T-helper 2 cell treated with Interferon-gamma antibody and Interleukin-4, amounts not matched to agents 5 μg/mL and 100 μg/mL, for 36 hours (primary cell): ENCODE measurements around the gene TPP2.

Experiments
- DNase-seq: peaks from one replicate; pipeline ENCODE4 v3.0.0; 2021; ENCODE audit warnings: low spot score
- H3K27ac Mint-ChIP-seq: one replicate; pipeline ENCODE4 v1.8.0; 2021; ENCODE audit warnings: mild to moderate bottlenecking, mixed read lengths
- H3K27me3 Mint-ChIP-seq: one replicate; pipeline ENCODE4 v1.8.0; 2021; ENCODE audit warnings: low read depth, mixed read lengths
- H3K36me3 Mint-ChIP-seq: one replicate; pipeline ENCODE4 v1.8.0; 2021; ENCODE audit warnings: low read depth, mixed read lengths
- H3K4me1 Mint-ChIP-seq: one replicate; pipeline ENCODE4 v1.8.0; 2021; ENCODE audit warnings: low read depth, mixed read lengths
- H3K4me3 Mint-ChIP-seq: one replicate; pipeline ENCODE4 v1.8.0; 2022; ENCODE audit warnings: mild to moderate bottlenecking, moderate library complexity, mixed read lengths
- H3K9me3 Mint-ChIP-seq: one replicate; pipeline ENCODE4 v1.8.0; 2021; ENCODE audit warnings: mixed read lengths

The TPP2 gene

DNA sequence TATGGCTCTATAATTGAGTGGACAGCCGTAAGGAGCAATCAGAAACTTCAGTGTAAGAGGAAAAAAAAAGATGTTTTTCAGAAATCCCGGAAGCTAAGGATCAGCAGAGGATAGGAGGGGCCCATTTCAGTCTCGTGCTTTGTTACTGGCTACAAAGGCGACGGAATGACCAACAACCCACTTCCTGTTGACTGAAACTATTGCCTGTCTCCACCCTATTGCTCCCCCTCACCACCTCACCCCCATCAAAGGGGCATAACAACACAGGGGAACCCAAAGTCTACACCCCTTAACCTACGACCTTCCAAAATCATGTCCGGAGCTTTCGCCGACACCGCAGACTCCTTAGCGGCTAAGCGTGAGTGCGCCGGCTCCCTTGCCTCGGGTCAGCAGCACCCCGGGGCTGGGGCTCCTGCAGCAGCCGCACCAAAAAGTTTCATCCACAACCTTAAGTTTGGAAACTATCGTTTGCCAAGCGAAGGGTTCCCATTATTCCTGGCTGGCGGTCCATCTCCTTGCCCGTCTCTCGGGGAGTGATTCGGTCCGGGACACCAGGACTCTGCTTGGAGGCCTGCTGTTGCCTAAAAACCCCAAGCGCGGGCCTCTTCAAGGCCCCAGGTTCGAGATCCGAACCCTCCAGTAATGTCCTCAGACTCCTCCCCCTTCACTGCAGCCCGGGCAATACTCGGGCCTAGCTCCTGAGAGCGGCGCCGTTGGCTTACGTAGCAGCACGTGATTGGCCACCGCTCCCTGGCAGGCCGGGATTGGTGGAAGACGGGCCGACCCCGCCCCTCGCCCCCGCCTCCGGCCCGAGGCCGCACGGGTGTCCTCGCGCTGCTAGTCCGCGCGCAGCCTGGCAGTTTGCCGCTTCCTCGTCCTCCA, at the start of gene TPP2:
TSS of gene TPP2 (plus strand) at position 840 of the 882 bp plus-strand sequence. CDS start 53 bp downstream, outside the sequence.
- H3K4me1 Mint-ChIP-seq = peaks cover 58% of the 10 kb centered on the region
- peak; percentile 99 for DNase-seq
- H3K36me3 Mint-ChIP-seq = peaks cover 28% of the 10 kb centered on the region
- peak within 1 kb of the TSS; percentile 97 for H3K4me3 Mint-ChIP-seq
- H3K27me3 Mint-ChIP-seq = no peaks in the 10 kb centered on the region
- peak within 1 kb of the TSS; percentile 99 for H3K27ac Mint-ChIP-seq
- H3K9me3 Mint-ChIP-seq = no peaks in the 10 kb centered on the region

- H3K9me3 Mint-ChIP-seq = no peaks in the 10 kb centered on the region
- H3K36me3 Mint-ChIP-seq = no peaks in the 10 kb centered on the region
- H3K27me3 Mint-ChIP-seq = peaks cover 14% of the 10 kb centered on the region
- H3K4me1 Mint-ChIP-seq = no peaks in the 10 kb centered on the region
- H3K4me3 Mint-ChIP-seq = no peak overlapping the region
- H3K27ac Mint-ChIP-seq = no peak overlapping the region
- DNase-seq = no peak
Observed at GRCh38 chr13:102548811-102549210, 48.0 kb upstream of the TPP2 start.

DNA sequence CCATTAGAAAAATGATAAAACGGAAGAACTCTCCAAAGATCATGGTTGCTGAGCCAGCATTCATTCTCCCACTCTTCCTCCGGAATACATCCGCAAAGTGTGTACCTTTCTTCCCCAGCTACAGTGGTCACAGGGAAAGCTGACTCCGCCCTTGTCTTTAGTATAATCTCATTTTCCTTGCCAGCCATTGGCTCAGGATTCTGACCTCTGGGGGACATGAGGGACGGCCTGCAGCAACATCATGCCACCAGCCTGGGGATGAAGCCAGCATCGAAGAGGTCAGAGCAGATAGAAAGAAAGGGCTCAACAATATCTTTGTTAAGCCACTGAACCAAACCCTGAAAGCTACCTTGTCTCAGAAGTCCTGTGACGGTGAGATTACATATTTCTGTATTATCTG, 46.3 kb upstream of the TPP2 start:
- Mint-ChIP-seq H3K4me3 (no peak overlapping the region), H3K4me1 (no peaks in the 10 kb centered on the region), H3K27ac (no peak overlapping the region), H3K9me3 (no peaks in the 10 kb centered on the region), H3K27me3 (peaks cover 4% of the 10 kb centered on the region), H3K36me3 (no peaks in the 10 kb centered on the region)
- DNase-seq = no peak

DNA sequence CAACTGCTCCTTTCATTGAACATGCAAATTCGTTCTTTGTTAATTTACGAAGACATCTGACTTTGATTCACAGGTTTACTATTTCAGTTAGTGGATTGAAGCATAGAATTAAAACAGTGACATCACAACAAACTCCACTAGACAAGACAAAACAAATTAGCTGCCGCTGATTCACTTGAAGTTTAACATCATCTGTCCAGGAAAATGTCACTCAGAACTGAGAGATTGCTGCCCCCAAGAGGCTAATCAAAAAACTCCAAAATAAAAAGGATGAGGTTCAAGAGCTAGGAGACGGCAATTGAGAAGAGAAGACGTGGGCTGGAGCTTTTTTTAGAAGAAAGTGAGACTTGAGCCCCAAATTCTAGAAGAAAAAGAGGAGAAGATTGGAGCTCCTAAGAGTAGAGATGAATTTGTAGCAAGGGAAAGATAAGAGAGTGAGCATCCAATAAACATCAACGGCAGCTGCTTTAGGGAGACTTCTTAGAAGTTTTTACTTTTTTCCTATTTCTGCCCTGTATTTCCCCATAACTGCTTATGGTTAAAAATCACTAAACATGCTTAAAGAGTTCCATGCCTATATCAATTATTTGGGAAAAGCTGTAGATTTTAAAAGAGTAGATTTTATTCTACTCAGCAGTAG, 40.8 kb upstream of the TPP2 start:
- peaks cover 3% of the 10 kb centered on the region for H3K27me3 Mint-ChIP-seq
- no peaks in the 10 kb centered on the region for H3K9me3 Mint-ChIP-seq
- no peak overlapping the region for H3K4me3 Mint-ChIP-seq
- peaks cover 4% of the 10 kb centered on the region for H3K4me1 Mint-ChIP-seq
- no peak for DNase-seq
- H3K27ac Mint-ChIP-seq = no peak overlapping the region
- no peaks in the 10 kb centered on the region for H3K36me3 Mint-ChIP-seq

DNA sequence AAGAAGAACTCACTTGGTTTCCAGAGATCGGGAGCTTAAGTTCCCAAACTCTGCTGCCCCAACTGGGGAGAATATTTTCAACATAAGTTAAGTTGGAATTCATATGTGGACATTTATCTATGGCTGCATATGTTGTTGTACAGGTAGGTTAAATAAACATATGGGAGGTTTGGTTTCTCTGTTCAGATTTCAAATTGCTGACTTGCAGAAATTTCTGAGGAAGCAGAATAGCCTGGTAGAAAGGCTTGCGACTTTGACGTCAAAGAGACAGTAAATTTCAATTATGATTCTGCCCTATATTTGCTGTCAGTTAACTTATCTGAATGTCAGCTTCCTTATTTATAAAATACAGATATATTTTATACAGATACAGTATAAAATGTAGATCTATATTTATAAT, 40.0 kb upstream of the TPP2 start:
- peaks cover 4% of the 10 kb centered on the region for H3K4me1 Mint-ChIP-seq
- no peak for DNase-seq
- H3K9me3 Mint-ChIP-seq = no peaks in the 10 kb centered on the region
- H3K27me3 Mint-ChIP-seq = peaks cover 3% of the 10 kb centered on the region
- no peaks in the 10 kb centered on the region for H3K36me3 Mint-ChIP-seq
- H3K4me3 Mint-ChIP-seq = no peak overlapping the region
- no peak overlapping the region for H3K27ac Mint-ChIP-seq

DNA sequence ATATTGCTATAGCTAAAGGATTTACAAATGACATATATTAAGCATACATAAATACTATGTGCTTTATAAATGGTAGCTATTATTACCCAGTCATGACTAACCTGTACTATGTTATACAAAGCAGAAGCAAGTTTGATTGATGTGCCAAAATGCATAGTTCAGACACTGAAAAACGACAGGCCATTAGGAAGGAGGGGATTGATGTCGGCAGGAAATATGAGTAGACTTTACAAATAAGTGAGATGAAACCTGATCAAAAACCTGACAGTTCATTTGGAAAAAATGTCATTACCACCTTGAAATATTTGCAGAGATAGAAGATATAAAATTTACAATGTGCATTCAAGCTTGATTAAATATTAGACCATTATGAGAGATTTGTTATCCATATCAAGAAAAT, 38.8 kb upstream of the TPP2 start:
- no peak for DNase-seq
- Mint-ChIP-seq H3K4me3 (no peak overlapping the region), H3K9me3 (no peaks in the 10 kb centered on the region), H3K27me3 (peaks cover 12% of the 10 kb centered on the region), H3K4me1 (peaks cover 4% of the 10 kb centered on the region), H3K36me3 (no peaks in the 10 kb centered on the region), H3K27ac (no peak overlapping the region)

DNA sequence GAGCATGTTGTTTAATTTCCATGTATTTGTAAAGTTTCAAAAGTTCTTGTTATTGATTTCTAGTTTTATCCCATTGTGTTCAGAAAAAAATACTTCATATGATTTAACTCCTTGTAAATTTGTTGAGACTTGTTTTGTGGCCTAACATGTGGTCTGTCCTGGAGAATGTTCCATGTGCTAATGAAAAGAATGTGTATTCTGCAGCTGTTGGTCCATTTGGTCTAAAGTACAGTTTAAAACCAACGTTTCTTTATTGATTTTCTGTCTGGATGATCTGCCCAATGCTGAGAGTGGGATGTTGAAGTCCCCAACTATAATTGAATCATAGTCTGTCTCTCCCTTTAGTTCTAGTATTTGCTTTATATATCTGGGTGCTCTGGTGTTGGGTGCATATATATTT, 34.9 kb upstream of the TPP2 start:
- peaks cover 17% of the 10 kb centered on the region for H3K27me3 Mint-ChIP-seq
- DNase-seq = no peak

GRCh38 chr13:102563267-102563666, 33.5 kb upstream of the TPP2 start:
- Mint-ChIP-seq H3K9me3 (no peaks in the 10 kb centered on the region), H3K27ac (no peak overlapping the region), H3K4me1 (no peaks in the 10 kb centered on the region), H3K4me3 (no peak overlapping the region), H3K27me3 (peaks cover 23% of the 10 kb centered on the region), H3K36me3 (no peaks in the 10 kb centered on the region)
- DNase-seq = no peak

More for the DNA sequence above, 34.9 kb upstream of the TPP2 start:
- Mint-ChIP-seq H3K4me3 (no peak overlapping the region), H3K9me3 (no peaks in the 10 kb centered on the region), H3K4me1 (no peaks in the 10 kb centered on the region), H3K27ac (no peak overlapping the region), H3K36me3 (no peaks in the 10 kb centered on the region)

GRCh38 chr13:102564564-102564963, 32.2 kb upstream of the TPP2 start:
- no peak for DNase-seq
- H3K4me3 Mint-ChIP-seq = no peak overlapping the region
- no peaks in the 10 kb centered on the region for H3K36me3 Mint-ChIP-seq
- H3K27me3 Mint-ChIP-seq = peaks cover 23% of the 10 kb centered on the region
- H3K27ac Mint-ChIP-seq = no peak overlapping the region
- H3K9me3 Mint-ChIP-seq = no peaks in the 10 kb centered on the region
- H3K4me1 Mint-ChIP-seq = no peaks in the 10 kb centered on the region

GRCh38 chr13:102566513-102566912, 30.3 kb upstream of the TPP2 start:
- H3K9me3 Mint-ChIP-seq = no peaks in the 10 kb centered on the region
- H3K4me1 Mint-ChIP-seq = no peaks in the 10 kb centered on the region
- no peaks in the 10 kb centered on the region for H3K36me3 Mint-ChIP-seq
- H3K4me3 Mint-ChIP-seq = no peak overlapping the region
- peaks cover 29% of the 10 kb centered on the region for H3K27me3 Mint-ChIP-seq
- no peak for DNase-seq
- H3K27ac Mint-ChIP-seq = no peak overlapping the region

GRCh38 chr13:102567857-102568256, 28.9 kb upstream of the TPP2 start:
- Mint-ChIP-seq H3K4me1 (no peaks in the 10 kb centered on the region), H3K36me3 (no peaks in the 10 kb centered on the region), H3K9me3 (no peaks in the 10 kb centered on the region), H3K27me3 (peaks cover 27% of the 10 kb centered on the region), H3K4me3 (no peak overlapping the region), H3K27ac (no peak overlapping the region)
- DNase-seq = no peak

DNA sequence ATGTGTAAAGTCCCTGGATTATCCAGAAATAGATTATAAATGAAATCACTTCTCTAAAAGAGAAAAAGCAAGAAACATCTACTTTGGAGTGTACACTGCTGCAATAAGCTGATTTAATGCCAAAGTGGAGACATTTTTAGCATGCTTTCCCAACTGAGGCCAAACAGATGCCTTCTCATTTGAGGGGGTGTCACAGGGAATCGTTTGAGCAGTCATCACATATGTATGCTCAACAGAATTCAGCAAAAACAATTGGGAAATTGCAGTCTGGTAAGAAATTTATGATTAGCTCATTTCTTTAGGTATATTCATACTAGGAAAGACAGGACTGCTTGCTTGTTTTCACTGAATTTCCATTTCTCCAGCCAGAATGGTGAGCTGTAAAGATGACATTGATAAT, 27.3 kb upstream of the TPP2 start:
- DNase-seq = no peak
- Mint-ChIP-seq H3K36me3 (no peaks in the 10 kb centered on the region), H3K4me3 (no peak overlapping the region)

GRCh38 chr13:102571075-102571474, 25.7 kb upstream of the TPP2 start:
- no peak for DNase-seq
- Mint-ChIP-seq H3K27me3 (peaks cover 42% of the 10 kb centered on the region), H3K27ac (no peak overlapping the region)

More for the DNA sequence above, 27.3 kb upstream of the TPP2 start:
- no peaks in the 10 kb centered on the region for H3K4me1 Mint-ChIP-seq
- H3K27me3 Mint-ChIP-seq = peaks cover 37% of the 10 kb centered on the region
- H3K27ac Mint-ChIP-seq = no peak overlapping the region
- no peaks in the 10 kb centered on the region for H3K9me3 Mint-ChIP-seq

DNA sequence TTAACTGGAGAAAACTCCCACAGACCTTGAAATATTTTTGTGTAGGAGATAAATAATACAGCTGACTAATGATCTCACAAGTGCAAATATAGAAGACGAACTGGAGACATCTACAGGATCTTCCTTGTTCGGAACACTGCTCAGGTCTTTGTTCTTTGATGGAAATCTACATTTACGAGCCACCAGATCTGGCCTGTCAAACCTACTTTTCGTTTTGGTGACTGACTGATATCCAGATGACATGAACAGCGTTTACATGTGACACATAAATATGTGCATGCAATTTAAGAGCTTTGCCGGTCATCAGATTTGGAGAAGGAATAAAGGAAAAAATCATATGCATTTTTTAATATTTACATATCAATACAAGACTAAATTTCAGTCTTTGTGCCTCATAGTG, 24.5 kb upstream of the TPP2 start:
- Mint-ChIP-seq H3K27ac (no peak overlapping the region), H3K4me3 (no peak overlapping the region), H3K9me3 (no peaks in the 10 kb centered on the region), H3K4me1 (no peaks in the 10 kb centered on the region), H3K27me3 (peaks cover 37% of the 10 kb centered on the region), H3K36me3 (no peaks in the 10 kb centered on the region)
- DNase-seq = no peak

More at GRCh38 chr13:102571075-102571474, 25.7 kb upstream of the TPP2 start:
- no peaks in the 10 kb centered on the region for H3K4me1 Mint-ChIP-seq
- no peaks in the 10 kb centered on the region for H3K9me3 Mint-ChIP-seq
- H3K36me3 Mint-ChIP-seq = no peaks in the 10 kb centered on the region
- H3K4me3 Mint-ChIP-seq = no peak overlapping the region
